H1 (cell line): ENCODE data around the gene NRN1. TPM values are rescaled to one million over a fixed set of nuclear protein-coding genes. Genes with fewer than 3 reads are reported as not detected.

Experiments used
- CTCF ChIA-PET: fragments of 300-600 bp; sonication (Branson Sonifier 250); formaldehyde crosslinking; loops from one replicate; lab custom pipeline; 2021; ENCODE audit not compliant: partially characterized antibody; lab: Charles Lee
- POLR2A ChIA-PET: fragments of 300-600 bp; sonication (Branson Sonifier 250); formaldehyde crosslinking; loops from one replicate; lab custom pipeline; 2021; ENCODE audit warnings: inconsistent platforms; ENCODE audit not compliant: partially characterized antibody; lab: Charles Lee
- DNase-seq, 2 experiments: peaks; one replicate each; pipeline versions ENCODE4 v3.0.0 to v3.0.0-alpha.2; 2010 to 2022; ENCODE audit warnings: low spot score in 2 of 2, low read depth in 1 of 2, mixed read lengths in 1 of 2
- FAIRE-seq: peaks from 2 replicates; lab custom pipeline; 2011; peaks lifted over from hg19 to GRCh38; lab: Jason Lieb, UNC
- H2AFZ ChIP-seq: 2 replicates; pipeline ENCODE4 v1.8.1; 2012; ENCODE audit warnings: low read length, inconsistent platforms
- H2AK5ac ChIP-seq: 2 replicates; pipeline ENCODE4 v1.6.1; 2013; ENCODE audit warnings: low read depth, low read length
- H2BK120ac ChIP-seq: replicated peaks from 2 replicates; pipeline ENCODE3; 2013; ENCODE audit warnings: low read depth, low read length, inconsistent platforms
- H2BK12ac ChIP-seq: 2 replicates; pipeline ENCODE4 v1.6.1; 2013; ENCODE audit warnings: low read depth, low read length
- H2BK15ac ChIP-seq: 2 replicates; pipeline ENCODE4 v1.6.1; 2013; ENCODE audit warnings: low read length
- H2BK20ac ChIP-seq: 2 replicates; pipeline ENCODE4 v1.6.1; 2013; ENCODE audit warnings: low read length
- H2BK5ac ChIP-seq: 2 replicates; pipeline ENCODE4 v1.6.1; 2013; ENCODE audit warnings: low read depth, low read length
- H3K14ac ChIP-seq: 2 replicates; pipeline ENCODE4 v1.6.1; 2013; ENCODE audit warnings: inconsistent platforms; ENCODE audit not compliant: insufficient read length
- H3K18ac ChIP-seq: 2 replicates; pipeline ENCODE4 v1.6.1; 2013; ENCODE audit warnings: low read length; ENCODE audit errors: extremely low read depth
- H3K23ac ChIP-seq: 2 replicates; pipeline ENCODE4 v1.6.1; 2013; ENCODE audit warnings: inconsistent platforms; ENCODE audit not compliant: insufficient read length
- H3K23me2 ChIP-seq: 2 replicates; pipeline ENCODE4 v1.6.1; 2013; ENCODE audit warnings: low read depth, low read length
- H3K27ac ChIP-seq: 2 replicates; pipeline ENCODE4 v1.6.1; 2011; ENCODE audit warnings: low read depth, low read length, inconsistent platforms
- H3K27me3 ChIP-seq, 4 experiments: replicated peaks in 1 of 4; 1 replicate in 1 of 4; 2 replicates in 3 of 4; pipeline versions ENCODE4 v1.6.1 to v1.8.1; 2011 to 2013; ENCODE audit warnings: low read length in 3 of 4, mild to moderate bottlenecking in 3 of 4, inconsistent platforms in 2 of 4, mixed read lengths in 2 of 4, moderate library complexity in 1 of 4; ENCODE audit not compliant: control insufficient read depth in 3 of 4, insufficient read depth in 3 of 4; ENCODE audit errors: extremely low read depth in 1 of 4
- H3K36me3 ChIP-seq, 4 experiments: 2 replicates each; pipeline versions ENCODE4 v1.6.1 to v1.8.1; 2011 to 2013; ENCODE audit warnings: mild to moderate bottlenecking in 4 of 4, low read length in 3 of 4, moderate library complexity in 2 of 4, control low read depth in 1 of 4, inconsistent platforms in 1 of 4; ENCODE audit not compliant: insufficient read depth in 4 of 4, control insufficient read depth in 2 of 4
- H3K4ac ChIP-seq: replicated peaks from 2 replicates; pipeline ENCODE3; 2013; ENCODE audit warnings: low read length, low read depth, mixed read lengths, inconsistent platforms; ENCODE audit not compliant: insufficient read length
- H3K4me1 ChIP-seq, 4 experiments: replicated peaks in 1 of 4; 1 replicate in 1 of 4; 2 replicates in 3 of 4; pipeline versions ENCODE4 v1.6.1 to v1.8.1; 2011 to 2013; ENCODE audit warnings: low read length in 3 of 4, inconsistent platforms in 2 of 4, mixed read lengths in 1 of 4; ENCODE audit not compliant: insufficient read depth in 4 of 4, control insufficient read depth in 3 of 4
- H3K4me2 ChIP-seq, 2 experiments: 2 replicates each; pipeline versions ENCODE4 v1.6.1 to v1.8.1; 2011 to 2013; ENCODE audit warnings: low read depth in 2 of 2, low read length in 2 of 2, control low read depth in 1 of 2, inconsistent platforms in 1 of 2, mild to moderate bottlenecking in 1 of 2; ENCODE audit not compliant: insufficient read depth in 1 of 2
- H3K4me3 ChIP-seq, 4 experiments: fragments of 200-600, 300-600 bp in 1 of 4; sonication (generic), shearing (Covaris generic), sonication (Bioruptor Twin) in 1 of 4; 2 replicates each; pipeline versions ENCODE4 v1.5.1 to v1.8.1; 2011 to 2016; ENCODE audit warnings: low read length in 4 of 4, low read depth in 3 of 4, control low read depth in 2 of 4, inconsistent platforms in 2 of 4, mild to moderate bottlenecking in 2 of 4, mixed read lengths in 1 of 4, moderate library complexity in 1 of 4; ENCODE audit not compliant: insufficient read depth in 2 of 4; ENCODE audit errors: extremely low read depth in 1 of 4
- H3K56ac ChIP-seq: replicated peaks from 2 replicates; pipeline ENCODE3; 2013; ENCODE audit warnings: low read depth, mild to moderate bottlenecking, mixed read lengths, low read length, inconsistent platforms; ENCODE audit not compliant: insufficient read length
- H3K79me1 ChIP-seq: 2 replicates; pipeline ENCODE4 v1.6.1; 2013; ENCODE audit warnings: low read depth, low read length, control low read depth
- H3K79me2 ChIP-seq, 2 experiments: 2 replicates each; pipeline versions ENCODE4 v1.6.1 to v1.8.1; 2012 to 2013; ENCODE audit warnings: low read length in 2 of 2, mild to moderate bottlenecking in 2 of 2, inconsistent platforms in 1 of 2; ENCODE audit not compliant: insufficient read depth in 2 of 2, control insufficient read depth in 1 of 2
- H3K9ac ChIP-seq, 4 experiments: replicated peaks in 1 of 4; 1 replicate in 1 of 4; 2 replicates in 3 of 4; pipeline versions ENCODE4 v1.6.1 to v1.8.1; 2011 to 2013; ENCODE audit warnings: low read depth in 3 of 4, low read length in 3 of 4, control low read depth in 2 of 4, mild to moderate bottlenecking in 2 of 4, moderate library complexity in 2 of 4, inconsistent platforms in 1 of 4; ENCODE audit errors: extremely low read depth in 1 of 4
- H3K9me3 ChIP-seq, 2 experiments: 2 replicates each; pipeline versions ENCODE4 v1.6.1 to v1.8.1; 2012 to 2013; ENCODE audit warnings: mild to moderate bottlenecking in 2 of 2, moderate library complexity in 2 of 2, control low read depth in 1 of 2, inconsistent platforms in 1 of 2, low read depth in 1 of 2, low read length in 1 of 2, mixed read lengths in 1 of 2; ENCODE audit not compliant: insufficient read depth in 2 of 2
- H4K20me1 ChIP-seq, 2 experiments: replicated peaks in 1 of 2; 2 replicates each; pipeline versions ENCODE3 to v1.8.1; 2011 to 2013; ENCODE audit warnings: inconsistent platforms in 2 of 2, low read length in 2 of 2, mild to moderate bottlenecking in 1 of 2; ENCODE audit not compliant: insufficient read depth in 2 of 2, control insufficient read depth in 1 of 2
- H4K5ac ChIP-seq: 2 replicates; pipeline ENCODE4 v1.6.1; 2013; ENCODE audit warnings: low read length, low read depth, mixed read lengths, inconsistent platforms; ENCODE audit not compliant: insufficient read length
- H4K8ac ChIP-seq: 2 replicates; pipeline ENCODE4 v1.8.0; 2013; ENCODE audit warnings: mild to moderate bottlenecking, moderate library complexity, low read length, inconsistent platforms; ENCODE audit not compliant: insufficient read depth; ENCODE audit errors: extremely low read depth
- H4K91ac ChIP-seq: replicated peaks from 2 replicates; pipeline ENCODE3; 2013; ENCODE audit warnings: low read length, mixed read lengths, inconsistent platforms; ENCODE audit not compliant: insufficient read length
- EZH2 ChIP-seq: fragments of 200-600 bp; sonication (generic); IDR thresholded peaks from 2 replicates; pipeline ENCODE4 v1.7.1; 2012; ENCODE audit warnings: low read depth, mild to moderate bottlenecking, moderate library complexity, low read length, inconsistent platforms; ENCODE audit not compliant: severe bottlenecking
- RNF2 ChIP-seq: fragments of 200-900, 300-1000 bp; sonication (generic); IDR thresholded peaks from 2 replicates; pipeline ENCODE4 v1.7.1; 2016; ENCODE audit warnings: borderline replicate concordance, low read depth, mild to moderate bottlenecking, antibody characterized with exemption, low read length; ENCODE audit not compliant: poor library complexity, severe bottlenecking; ENCODE audit errors: missing control alignments
- SUZ12 ChIP-seq: fragments of 200-600 bp; sonication (generic); IDR thresholded peaks from 2 replicates; pipeline ENCODE4 v1.6.1; 2012; ENCODE audit warnings: mild to moderate bottlenecking, inconsistent platforms, low read length, moderate library complexity, mixed read lengths
- TCF12 ChIP-seq: IDR thresholded peaks from 2 replicates; pipeline ENCODE4 v1.6.1; 2011; ENCODE audit warnings: low read depth, mild to moderate bottlenecking, low read length
- WGBS, 2 experiments: shearing (Covaris generic) in 1 of 2; methylation state at CpG; one replicate each; pipeline versions ENCODE4 v1.1.6 to v1.1.7; 2013 to 2015; ENCODE audit warnings: low lambda C conversion rate in 2 of 2, mixed read lengths in 2 of 2, inconsistent platforms in 1 of 2, low coverage in 1 of 2, missing lambda C conversion rate in 1 of 2; ENCODE audit not compliant: insufficient replicate concordance in 2 of 2, insufficient coverage in 1 of 2, insufficient read length in 1 of 2; ENCODE audit errors: extremely low coverage in 1 of 2, missing lambda C conversion rate in 1 of 2; 5-methylcytosine and 5-hydroxymethylcytosine counted together
- polyA plus RNA-seq, 7 experiments: library from polyadenylated mRNA; depleted of rRNA in 3 of 7; stranded (reverse) in 5 of 7; unstranded in 2 of 7; fragments of >200 nt in 5 of 7; fragments of 200-250 nt in 2 of 7; gene quantifications; 1 replicate in 5 of 7; 2 replicates in 1 of 7; 4 replicates in 1 of 7; pipeline versions ENCODE4 v1.2.1 to v1.2.3, GENCODE V29; 2011 to 2013; ENCODE audit warnings: missing spikeins in 2 of 7, mixed read lengths in 2 of 7
- total RNA-seq: library from RNA; stranded (reverse); fragmentation: NEBNext Ultra II Directional; extraction: Animal tissue kit (Norgen Biotek cat#: 25700); gene quantifications from 2 replicates; pipeline ENCODE4 v1.2.1, GENCODE V29; 2021
- TF ChIP-seq, protein P1 (sequence below): IDR thresholded peaks from 2 replicates; pipeline ENCODE4 v1.6.1; 2012; ENCODE audit warnings: inconsistent platforms
- TF ChIP-seq, protein P2 (sequence below), 3 experiments: IDR thresholded peaks; 1 replicate in 2 of 3; 2 replicates in 1 of 3; pipeline versions ENCODE4 v1.5.1 to v1.6.1; 2011; ENCODE audit warnings: low read length in 3 of 3, mild to moderate bottlenecking in 3 of 3, inconsistent platforms in 2 of 3, low read depth in 1 of 3, moderate library complexity in 1 of 3; ENCODE audit not compliant: insufficient read depth in 1 of 3; ENCODE audit errors: control extremely low read depth in 1 of 3

Gene NRN1
- total and polyA plus RNA-seq, 2 of the 8 experiments (the other 6 are each of a cell fraction or from before 2014, with no cell fraction given), result 0.06 to 0.26 TPM

- H3K27ac ChIP-seq, result no peak overlapping the region
- H2BK120ac ChIP-seq, result no peak overlapping the region
- no peak overlapping the region for H4K5ac ChIP-seq
- peak in 1 of 2 experiments; percentile 71 for DNase-seq
- no peak overlapping the region for H2AK5ac ChIP-seq
- no peak overlapping the region for H4K91ac ChIP-seq
- H4K8ac ChIP-seq, result no peak overlapping the region
- H2AFZ ChIP-seq, result no peak overlapping the region
- H2BK20ac ChIP-seq, result no peak overlapping the region
- no peak overlapping the region for H2BK12ac ChIP-seq
- no peak overlapping the region for H3K14ac ChIP-seq
- H3K36me3 ChIP-seq, result no peaks in the 10 kb centered on the region
- H4K20me1 ChIP-seq, result peaks cover 3 to 18% of the 10 kb centered on the region in 2 experiments
- peaks cover 10% of the 10 kb centered on the region for H3K23me2 ChIP-seq
- 5% methylated on average over 36 of the region's 38 CpGs; no CpG with 5 or more reads in 1 of the 2 experiments for WGBS, 2 experiments
- H3K9ac ChIP-seq, result no peak overlapping the region
- FAIRE-seq, result no peak
- no peaks in the 10 kb centered on the region for H3K79me2 ChIP-seq
- no peak overlapping the region for H3K56ac ChIP-seq
- peaks cover 58 to 90% (median 81%) of the 10 kb centered on the region in 4 experiments for H3K27me3 ChIP-seq
- no peaks in the 10 kb centered on the region for H3K9me3 ChIP-seq
- H3K4me2 ChIP-seq, result peak overlapping the region; percentile 72 to 86
- peaks cover 4 to 19% (median 14%) of the 10 kb centered on the region in 4 experiments for H3K4me1 ChIP-seq
- H2BK5ac ChIP-seq, result no peak overlapping the region
- H3K4ac ChIP-seq, result no peak overlapping the region
- H3K4me3 ChIP-seq, result peak overlapping the region; percentile 16 to 55 (median 28); a peak in 6 of 8 replicates
- H3K23ac ChIP-seq, result no peak overlapping the region
- CTCF ChIA-PET, result interaction anchor here (0.5 to 4.2 kb wide), 18 partner anchors 10 to 911 kb away, joined by 3 to 27 read pairs (median 4); partner anchors contain the start of gene NRN1
- POLR2A ChIA-PET, result interaction anchor here (1.6 kb wide), 1 partner anchor 9 kb away, joined by 8 read pairs; no protein-coding TSS in a partner anchor
- no peaks in the 10 kb centered on the region for H3K79me1 ChIP-seq
- H3K18ac ChIP-seq, result no peak overlapping the region
- H2BK15ac ChIP-seq, result 0 out of 2 replicates have a peak overlapping the region, but pooled peaks have one; percentile 8
- TF ChIP-seq RNF2 (peak; percentile 56), TCF12 (no peak), SUZ12 (peak; percentile 82; the same call in 1 of the 2 replicates), EZH2 (peak; percentile 86)
- TF ChIP-seq, protein P1, sequence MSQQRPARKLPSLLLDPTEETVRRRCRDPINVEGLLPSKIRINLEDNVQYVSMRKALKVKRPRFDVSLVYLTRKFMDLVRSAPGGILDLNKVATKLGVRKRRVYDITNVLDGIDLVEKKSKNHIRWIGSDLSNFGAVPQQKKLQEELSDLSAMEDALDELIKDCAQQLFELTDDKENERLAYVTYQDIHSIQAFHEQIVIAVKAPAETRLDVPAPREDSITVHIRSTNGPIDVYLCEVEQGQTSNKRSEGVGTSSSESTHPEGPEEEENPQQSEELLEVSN, result 0 out of 2 replicates have a peak, but pooled peaks have one; percentile 9
- TF ChIP-seq, protein P2, sequence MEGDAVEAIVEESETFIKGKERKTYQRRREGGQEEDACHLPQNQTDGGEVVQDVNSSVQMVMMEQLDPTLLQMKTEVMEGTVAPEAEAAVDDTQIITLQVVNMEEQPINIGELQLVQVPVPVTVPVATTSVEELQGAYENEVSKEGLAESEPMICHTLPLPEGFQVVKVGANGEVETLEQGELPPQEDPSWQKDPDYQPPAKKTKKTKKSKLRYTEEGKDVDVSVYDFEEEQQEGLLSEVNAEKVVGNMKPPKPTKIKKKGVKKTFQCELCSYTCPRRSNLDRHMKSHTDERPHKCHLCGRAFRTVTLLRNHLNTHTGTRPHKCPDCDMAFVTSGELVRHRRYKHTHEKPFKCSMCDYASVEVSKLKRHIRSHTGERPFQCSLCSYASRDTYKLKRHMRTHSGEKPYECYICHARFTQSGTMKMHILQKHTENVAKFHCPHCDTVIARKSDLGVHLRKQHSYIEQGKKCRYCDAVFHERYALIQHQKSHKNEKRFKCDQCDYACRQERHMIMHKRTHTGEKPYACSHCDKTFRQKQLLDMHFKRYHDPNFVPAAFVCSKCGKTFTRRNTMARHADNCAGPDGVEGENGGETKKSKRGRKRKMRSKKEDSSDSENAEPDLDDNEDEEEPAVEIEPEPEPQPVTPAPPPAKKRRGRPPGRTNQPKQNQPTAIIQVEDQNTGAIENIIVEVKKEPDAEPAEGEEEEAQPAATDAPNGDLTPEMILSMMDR (IDR thresholded peaks at IDR 0.05; ENCODE audit: control extremely low read depth in 1 of 3, insufficient read depth in 1 of 3, low read depth in 1 of 3, low read length in 3 of 3), result peak in 1 of 3 experiments; percentile 32; a peak in 1 of 4 replicates
Measured at GRCh38 chr6:5994234-5994998, 12.3 kb downstream of the NRN1 start.
